ENCODE results near the gene OBP2A.

Gene OBP2A

DNA sequence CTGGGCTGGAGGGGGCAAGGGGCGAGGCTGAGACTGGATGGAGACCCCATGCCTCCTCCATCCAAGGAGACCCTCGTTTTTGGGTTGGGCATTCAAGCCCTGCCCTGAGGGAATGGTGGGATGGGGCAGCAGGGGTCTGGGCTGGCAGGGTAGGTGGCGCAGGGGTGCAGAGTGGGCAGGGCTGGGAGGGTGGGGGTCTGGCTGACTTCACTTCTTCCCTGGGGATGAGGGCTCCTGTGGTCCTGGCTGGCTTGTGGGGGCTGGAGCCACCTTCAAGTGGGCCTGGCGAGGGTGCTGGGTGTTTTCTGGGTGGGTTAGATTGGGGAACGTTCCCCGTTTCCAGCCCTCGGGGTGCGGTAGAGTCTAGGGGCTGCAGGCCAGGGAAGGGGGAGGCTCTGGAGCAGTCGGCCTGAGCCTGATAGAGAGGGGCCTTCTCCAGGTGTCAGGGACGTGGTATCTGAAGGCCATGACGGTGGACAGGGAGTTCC lies 24.3 kb upstream of the OBP2A start:
- Histone ChIP-seq H3K9me3 (replicated peaks; ENCODE audit: insufficient read depth, low read length) (no peaks in the 10 kb centered on the region), H2AFZ (ENCODE audit: low read length) (no peak overlapping the region), H3K27me3 (replicated peaks; ENCODE audit: insufficient read depth, low read length) (peaks cover 17% of the 10 kb centered on the region), H4K20me1 (ENCODE audit: insufficient read depth, low read length) (no peaks in the 10 kb centered on the region), H3K9me2 (replicated peaks; ENCODE audit: insufficient read depth, low read length) (no peaks in the 10 kb centered on the region), H3K4me3 (ENCODE audit: low read length) (no peak overlapping the region), H3K4me1 (ENCODE audit: low read length) (no peaks in the 10 kb centered on the region), H3K27ac (ENCODE audit: low read length) (no peak overlapping the region), H3K36me3 (replicated peaks; ENCODE audit: insufficient read depth, low read length) (no peaks in the 10 kb centered on the region), H3K4me2 (ENCODE audit: low read depth, low read length) (no peak overlapping the region), H3K9ac (ENCODE audit: low read length) (no peak overlapping the region), H3K79me2 (ENCODE audit: low read length) (no peaks in the 10 kb centered on the region), H3F3A (ENCODE audit: insufficient read depth, low read length) (no peaks in the 10 kb centered on the region)
- TF ChIP-seq, protein P1, sequence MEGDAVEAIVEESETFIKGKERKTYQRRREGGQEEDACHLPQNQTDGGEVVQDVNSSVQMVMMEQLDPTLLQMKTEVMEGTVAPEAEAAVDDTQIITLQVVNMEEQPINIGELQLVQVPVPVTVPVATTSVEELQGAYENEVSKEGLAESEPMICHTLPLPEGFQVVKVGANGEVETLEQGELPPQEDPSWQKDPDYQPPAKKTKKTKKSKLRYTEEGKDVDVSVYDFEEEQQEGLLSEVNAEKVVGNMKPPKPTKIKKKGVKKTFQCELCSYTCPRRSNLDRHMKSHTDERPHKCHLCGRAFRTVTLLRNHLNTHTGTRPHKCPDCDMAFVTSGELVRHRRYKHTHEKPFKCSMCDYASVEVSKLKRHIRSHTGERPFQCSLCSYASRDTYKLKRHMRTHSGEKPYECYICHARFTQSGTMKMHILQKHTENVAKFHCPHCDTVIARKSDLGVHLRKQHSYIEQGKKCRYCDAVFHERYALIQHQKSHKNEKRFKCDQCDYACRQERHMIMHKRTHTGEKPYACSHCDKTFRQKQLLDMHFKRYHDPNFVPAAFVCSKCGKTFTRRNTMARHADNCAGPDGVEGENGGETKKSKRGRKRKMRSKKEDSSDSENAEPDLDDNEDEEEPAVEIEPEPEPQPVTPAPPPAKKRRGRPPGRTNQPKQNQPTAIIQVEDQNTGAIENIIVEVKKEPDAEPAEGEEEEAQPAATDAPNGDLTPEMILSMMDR (IDR thresholded peaks at IDR 0.05; ENCODE audit: low read length): no peak
- TF ChIP-seq EZH2phosphoT487 (IDR thresholded peaks at IDR 0.05; ENCODE audit: low read length) (no peak), EZH2 (optimal IDR thresholded peaks at IDR 0.05; ENCODE audit: low read depth, low read length) (no peak)
- no peak for DNase-seq

GRCh38 chr9:135522137-135522877 lies 23.6 kb upstream of the OBP2A start:
- H3K4me1 ChIP-seq (ENCODE audit: low read length): no peaks in the 10 kb centered on the region
- H2AFZ ChIP-seq (ENCODE audit: low read length): no peak overlapping the region
- no peaks in the 10 kb centered on the region for H4K20me1 ChIP-seq (ENCODE audit: insufficient read depth, low read length)
- H3K36me3 ChIP-seq (replicated peaks; ENCODE audit: insufficient read depth, low read length): no peaks in the 10 kb centered on the region
- no peak overlapping the region for H3K4me2 ChIP-seq (ENCODE audit: low read depth, low read length)
- TF ChIP-seq, protein P1 (IDR thresholded peaks at IDR 0.05; ENCODE audit: low read length): no peak
- no peak for TF ChIP-seq EZH2 (optimal IDR thresholded peaks at IDR 0.05; ENCODE audit: low read depth, low read length)
- TF ChIP-seq EZH2phosphoT487 (IDR thresholded peaks at IDR 0.05; ENCODE audit: low read length): no peak
- no peak overlapping the region for H3K9ac ChIP-seq (ENCODE audit: low read length)
- no peaks in the 10 kb centered on the region for H3K79me2 ChIP-seq (ENCODE audit: low read length)
- no peak overlapping the region for H3K4me3 ChIP-seq (ENCODE audit: low read length)
- H3K27me3 ChIP-seq (replicated peaks; ENCODE audit: insufficient read depth, low read length): peaks cover 12% of the 10 kb centered on the region
- no peaks in the 10 kb centered on the region for H3K9me3 ChIP-seq (replicated peaks; ENCODE audit: insufficient read depth, low read length)
- no peaks in the 10 kb centered on the region for H3K9me2 ChIP-seq (replicated peaks; ENCODE audit: insufficient read depth, low read length)
- no peak overlapping the region for H3K27ac ChIP-seq (ENCODE audit: low read length)
- no peaks in the 10 kb centered on the region for H3F3A ChIP-seq (ENCODE audit: insufficient read depth, low read length)
- DNase-seq: no peak

GRCh38 chr9:135522931-135523330 lies 23.0 kb upstream of the OBP2A start:
- no peaks in the 10 kb centered on the region for H3F3A ChIP-seq (ENCODE audit: insufficient read depth, low read length)
- H3K4me2 ChIP-seq (ENCODE audit: low read depth, low read length): no peak overlapping the region
- no peaks in the 10 kb centered on the region for H3K9me2 ChIP-seq (replicated peaks; ENCODE audit: insufficient read depth, low read length)
- no peaks in the 10 kb centered on the region for H3K79me2 ChIP-seq (ENCODE audit: low read length)
- H3K9me3 ChIP-seq (replicated peaks; ENCODE audit: insufficient read depth, low read length): no peaks in the 10 kb centered on the region
- no peak overlapping the region for H3K27ac ChIP-seq (ENCODE audit: low read length)
- H3K36me3 ChIP-seq (replicated peaks; ENCODE audit: insufficient read depth, low read length): no peaks in the 10 kb centered on the region
- no peak overlapping the region for H3K9ac ChIP-seq (ENCODE audit: low read length)
- no peak for DNase-seq
- H3K4me1 ChIP-seq (ENCODE audit: low read length): no peaks in the 10 kb centered on the region
- H4K20me1 ChIP-seq (ENCODE audit: insufficient read depth, low read length): no peaks in the 10 kb centered on the region
- no peak overlapping the region for H2AFZ ChIP-seq (ENCODE audit: low read length)
- no peak overlapping the region for H3K4me3 ChIP-seq (ENCODE audit: low read length)
- TF ChIP-seq EZH2 (optimal IDR thresholded peaks at IDR 0.05; ENCODE audit: low read depth, low read length) (no peak), EZH2phosphoT487 (IDR thresholded peaks at IDR 0.05; ENCODE audit: low read length) (no peak)
- TF ChIP-seq, protein P1 (IDR thresholded peaks at IDR 0.05; ENCODE audit: low read length): no peak
- peaks cover 6% of the 10 kb centered on the region for H3K27me3 ChIP-seq (replicated peaks; ENCODE audit: insufficient read depth, low read length)
